Neutrophil (primary cell): Measurements from ENCODE around the gene MTFP1.

Source experiments
- H3K27ac ChIP-seq: fragments of 200-600 bp; sonication (generic); 2 replicates; pipeline ENCODE4 v1.5.1; 2016; ENCODE audit warnings: mild to moderate bottlenecking, moderate library complexity
- H3K27me3 ChIP-seq: fragments of 200-600 bp; sonication (generic); 2 replicates; pipeline ENCODE4 v1.6.0; 2016; ENCODE audit warnings: mild to moderate bottlenecking
- H3K36me3 ChIP-seq: fragments of 200-600 bp; sonication (generic); 2 replicates; pipeline ENCODE4 v1.5.1; 2017
- H3K4me1 ChIP-seq, 2 experiments: fragments of 200-600 bp in 1 of 2; sonication (generic) in 1 of 2; 1 replicate in 1 of 2; 2 replicates in 1 of 2; pipeline versions ENCODE4 v1.5.1 to v1.6.1; 2013 to 2016; ENCODE audit warnings: low read depth in 1 of 2, low read length in 1 of 2, mild to moderate bottlenecking in 1 of 2, moderate library complexity in 1 of 2; ENCODE audit not compliant: control insufficient read depth in 1 of 2, insufficient read depth in 1 of 2
- H3K4me3 ChIP-seq, 2 experiments: fragments of 200-600 bp in 1 of 2; sonication (generic) in 1 of 2; 1 replicate in 1 of 2; 2 replicates in 1 of 2; pipeline ENCODE4 v1.5.1; 2013 to 2016; ENCODE audit warnings: low read depth in 1 of 2, low read length in 1 of 2, mild to moderate bottlenecking in 1 of 2, moderate library complexity in 1 of 2
- H3K9me3 ChIP-seq: fragments of 200-600 bp; sonication (generic); 2 replicates; pipeline ENCODE4 v1.5.1; 2016
- TF ChIP-seq, protein P1 (sequence below): fragments of 200-600 bp; sonication (generic); IDR thresholded peaks from 2 replicates; pipeline ENCODE4 v1.5.1; 2016; ENCODE audit warnings: antibody characterized with exemption

MTFP1 gene

DNA sequence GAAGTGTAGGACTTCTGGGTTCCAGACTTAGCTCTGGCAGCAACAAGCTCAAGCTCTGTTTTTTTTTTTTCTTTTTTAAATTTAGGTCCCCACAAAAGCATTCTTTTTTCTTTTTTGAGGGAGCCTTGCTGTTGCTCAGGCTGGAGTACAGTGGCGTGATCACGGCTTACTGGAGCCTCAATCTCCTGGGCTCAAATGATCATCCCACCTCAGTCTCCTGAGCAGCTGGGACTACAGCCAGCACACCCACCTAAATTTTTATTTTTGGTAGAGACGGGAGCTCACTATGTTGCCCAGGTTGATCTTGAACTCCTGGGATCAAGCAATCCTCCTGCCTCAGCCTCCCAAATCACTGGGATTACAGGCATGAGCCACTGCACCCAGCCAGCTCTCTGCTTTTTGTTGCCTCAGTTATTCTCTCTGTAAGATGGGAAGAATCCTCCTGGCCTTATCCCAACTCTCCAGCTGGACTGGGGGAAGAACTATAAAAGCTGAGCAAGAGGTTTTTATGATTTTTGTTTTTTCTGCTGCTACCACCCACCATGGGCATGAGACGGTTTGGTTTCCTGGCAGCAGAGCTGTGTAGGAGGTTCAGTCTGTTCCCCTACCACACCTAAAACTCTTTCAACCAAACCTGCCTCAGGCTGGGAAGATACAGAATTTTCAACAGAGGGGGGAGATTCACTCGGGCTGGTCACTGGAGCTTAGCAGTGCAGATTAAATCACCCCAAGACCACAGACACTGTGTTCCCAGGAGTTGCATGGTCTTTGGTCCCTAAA is 11.6 kb upstream of the MTFP1 start:
- H3K9me3 ChIP-seq: no peaks in the 10 kb centered on the region
- TF ChIP-seq, protein P1, sequence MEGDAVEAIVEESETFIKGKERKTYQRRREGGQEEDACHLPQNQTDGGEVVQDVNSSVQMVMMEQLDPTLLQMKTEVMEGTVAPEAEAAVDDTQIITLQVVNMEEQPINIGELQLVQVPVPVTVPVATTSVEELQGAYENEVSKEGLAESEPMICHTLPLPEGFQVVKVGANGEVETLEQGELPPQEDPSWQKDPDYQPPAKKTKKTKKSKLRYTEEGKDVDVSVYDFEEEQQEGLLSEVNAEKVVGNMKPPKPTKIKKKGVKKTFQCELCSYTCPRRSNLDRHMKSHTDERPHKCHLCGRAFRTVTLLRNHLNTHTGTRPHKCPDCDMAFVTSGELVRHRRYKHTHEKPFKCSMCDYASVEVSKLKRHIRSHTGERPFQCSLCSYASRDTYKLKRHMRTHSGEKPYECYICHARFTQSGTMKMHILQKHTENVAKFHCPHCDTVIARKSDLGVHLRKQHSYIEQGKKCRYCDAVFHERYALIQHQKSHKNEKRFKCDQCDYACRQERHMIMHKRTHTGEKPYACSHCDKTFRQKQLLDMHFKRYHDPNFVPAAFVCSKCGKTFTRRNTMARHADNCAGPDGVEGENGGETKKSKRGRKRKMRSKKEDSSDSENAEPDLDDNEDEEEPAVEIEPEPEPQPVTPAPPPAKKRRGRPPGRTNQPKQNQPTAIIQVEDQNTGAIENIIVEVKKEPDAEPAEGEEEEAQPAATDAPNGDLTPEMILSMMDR: no peak
- no peak overlapping the region for H3K4me3 ChIP-seq
- no peaks in the 10 kb centered on the region for H3K27me3 ChIP-seq
- peaks cover 15% of the 10 kb centered on the region for H3K36me3 ChIP-seq
- no peaks in the 10 kb centered on the region for H3K4me1 ChIP-seq
- no peak overlapping the region for H3K27ac ChIP-seq

DNA sequence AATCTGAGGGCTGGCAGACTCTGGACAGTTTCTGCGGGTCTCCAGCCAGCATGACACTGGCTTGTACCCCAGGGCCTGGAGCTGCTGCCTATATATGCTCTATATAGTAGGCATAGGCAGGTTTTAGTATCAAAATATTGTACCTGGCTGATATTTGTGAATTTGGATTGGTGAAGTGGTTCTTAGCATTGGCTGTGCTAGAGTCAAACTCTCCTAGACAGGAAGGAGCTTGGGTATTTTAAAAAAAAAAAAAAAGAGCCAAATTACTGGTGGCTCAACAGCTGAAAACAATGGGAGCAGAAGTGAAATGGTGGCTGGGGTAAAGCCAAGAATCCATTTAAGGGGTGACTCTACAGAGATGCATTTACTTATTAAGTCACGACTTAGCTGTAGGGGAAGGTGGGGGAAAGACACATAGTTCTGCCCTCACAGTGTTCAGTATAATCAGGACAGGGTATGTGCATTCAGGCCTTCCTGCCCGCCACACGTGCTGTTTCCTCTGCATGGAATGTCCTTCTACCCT is 11.0 kb upstream of the MTFP1 start:
- TF ChIP-seq, protein P1: no peak
- H3K4me3 ChIP-seq: no peak overlapping the region
- no peaks in the 10 kb centered on the region for H3K27me3 ChIP-seq
- H3K4me1 ChIP-seq: no peaks in the 10 kb centered on the region
- no peak overlapping the region for H3K27ac ChIP-seq
- peaks cover 15% of the 10 kb centered on the region for H3K36me3 ChIP-seq
- H3K9me3 ChIP-seq: no peaks in the 10 kb centered on the region

DNA sequence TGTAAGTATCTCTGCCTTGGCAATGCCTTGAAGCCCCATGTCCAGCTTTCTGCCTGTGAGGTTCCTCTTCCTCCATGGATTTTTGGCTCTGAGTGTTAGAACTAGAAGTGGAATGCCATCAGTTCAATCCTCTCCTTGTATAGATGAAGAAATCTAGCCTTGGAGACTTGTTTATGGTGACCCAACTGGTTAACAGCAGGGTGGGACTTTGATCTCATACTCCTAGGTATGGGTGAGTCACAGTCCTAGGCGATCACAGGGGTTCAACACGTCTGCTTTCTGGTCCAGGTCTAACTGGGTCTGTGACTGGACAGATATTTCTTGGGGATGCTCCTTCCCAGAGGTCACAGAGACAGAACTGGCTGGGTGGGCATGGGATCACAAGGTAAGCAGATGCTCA is 9.2 kb upstream of the MTFP1 start:
- H3K27ac ChIP-seq: no peak overlapping the region
- H3K27me3 ChIP-seq: no peaks in the 10 kb centered on the region
- peaks cover 15% of the 10 kb centered on the region for H3K36me3 ChIP-seq
- TF ChIP-seq, protein P1: no peak
- H3K9me3 ChIP-seq: no peaks in the 10 kb centered on the region
- H3K4me3 ChIP-seq: no peak overlapping the region
- no peaks in the 10 kb centered on the region for H3K4me1 ChIP-seq

DNA sequence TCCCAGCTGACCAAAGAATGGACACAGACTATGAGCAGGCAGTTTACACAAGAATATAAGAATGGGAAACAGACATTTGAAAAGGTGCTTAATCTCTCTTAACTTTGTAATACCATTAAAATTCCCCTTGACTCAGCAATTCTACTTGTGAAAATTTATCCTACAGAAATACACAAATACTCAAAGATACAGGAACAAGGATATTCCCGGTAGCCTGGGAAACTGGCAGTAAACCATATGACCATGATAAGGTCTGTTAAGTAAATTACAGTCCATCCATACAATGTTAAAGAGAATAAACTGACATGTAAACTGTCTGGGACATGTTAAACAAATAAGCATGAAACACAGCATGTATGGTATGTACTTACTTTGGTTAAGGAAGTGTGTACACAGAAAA is 8.7 kb upstream of the MTFP1 start:
- no peak overlapping the region for H3K27ac ChIP-seq

DNA sequence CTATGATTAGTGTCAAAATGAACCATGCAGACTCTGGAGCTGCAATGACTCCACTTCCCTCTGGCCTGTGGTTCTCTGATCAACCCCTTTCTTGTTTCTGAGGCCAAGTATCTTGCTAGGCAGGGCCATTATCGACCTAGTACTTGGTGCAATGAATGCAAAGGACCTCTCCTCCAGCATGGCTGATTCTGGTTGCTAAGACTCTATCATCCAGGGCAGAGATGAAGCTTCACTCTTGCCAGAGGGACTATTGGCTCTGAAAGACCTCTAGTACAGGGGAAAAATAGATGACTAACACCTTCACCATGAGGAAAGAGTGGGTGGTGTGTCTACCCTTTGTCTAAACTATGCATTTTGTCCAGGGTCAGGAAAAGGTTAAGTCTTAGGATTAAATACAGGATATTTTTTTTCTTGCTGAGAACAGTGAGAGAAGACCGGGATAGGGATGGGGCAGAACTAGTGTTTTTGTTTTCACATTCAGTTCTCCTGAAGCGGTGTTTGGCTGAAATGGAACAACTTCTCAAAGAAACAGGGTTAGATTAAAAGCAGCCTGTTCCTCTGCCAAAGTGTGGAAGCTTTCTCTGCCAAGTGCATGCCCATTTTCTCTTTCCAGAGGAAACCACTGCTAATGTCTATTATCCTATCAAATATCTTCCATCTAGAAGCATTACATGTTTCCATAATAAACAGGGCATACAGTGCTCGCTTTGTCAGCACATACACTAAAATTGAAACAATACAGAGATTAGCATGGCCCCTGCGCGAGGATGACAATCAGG is 5.0 kb upstream of the MTFP1 start:
- Histone ChIP-seq H3K27ac (no peak overlapping the region), H3K4me3 (no peak overlapping the region), H3K9me3 (no peaks in the 10 kb centered on the region), H3K36me3 (peaks cover 12% of the 10 kb centered on the region), H3K4me1 (peaks cover 26 to 28% of the 10 kb centered on the region in 2 experiments), H3K27me3 (no peaks in the 10 kb centered on the region)
- TF ChIP-seq, protein P1: no peak

More for the DNA sequence above, 8.7 kb upstream of the MTFP1 start:
- TF ChIP-seq, protein P1: no peak
- no peaks in the 10 kb centered on the region for H3K9me3 ChIP-seq
- no peaks in the 10 kb centered on the region for H3K27me3 ChIP-seq
- no peak overlapping the region for H3K4me3 ChIP-seq
- H3K36me3 ChIP-seq: peaks cover 15% of the 10 kb centered on the region
- H3K4me1 ChIP-seq: no peaks in the 10 kb centered on the region
